Effector memory CD4-positive, alpha-beta T cell (primary cell): Measurements from ENCODE around the gene BOLA3.
A peak's percentile ranks its signal among the peaks of the same experiment; 100 is the strongest.

ENCODE experiments used
- DNase-seq, 3 donors: peaks; one replicate each; pipeline ENCODE4 v3.0.0-alpha.2; 2020
- H3K27ac ChIP-seq: 2 replicates; pipeline ENCODE4 v1.7.0; 2013; ENCODE audit warnings: mild to moderate bottlenecking, low read length, moderate library complexity; ENCODE audit not compliant: insufficient read depth, poor library complexity, severe bottlenecking
- H3K27me3 ChIP-seq: replicated peaks from 2 replicates; pipeline ENCODE4 v1.7.0; 2013; ENCODE audit warnings: mild to moderate bottlenecking, low read length; ENCODE audit not compliant: insufficient read depth, control insufficient read depth, poor library complexity, severe bottlenecking
- H3K36me3 ChIP-seq: 2 replicates; pipeline ENCODE4 v1.7.0; 2013; ENCODE audit warnings: mild to moderate bottlenecking, low read length, moderate library complexity; ENCODE audit not compliant: control insufficient read depth, insufficient read depth
- H3K4me1 ChIP-seq: 2 replicates; pipeline ENCODE4 v1.7.0; 2013; ENCODE audit warnings: low read length, mild to moderate bottlenecking; ENCODE audit not compliant: control insufficient read depth, insufficient read depth, poor library complexity, severe bottlenecking
- H3K4me3 ChIP-seq: 2 replicates; pipeline ENCODE4 v1.7.0; 2013; ENCODE audit warnings: low read length, low read depth, mild to moderate bottlenecking; ENCODE audit not compliant: insufficient read depth, poor library complexity, severe bottlenecking
- H3K9me3 ChIP-seq: 2 replicates; pipeline ENCODE4 v1.7.0; 2013; ENCODE audit warnings: mild to moderate bottlenecking, low read length, moderate library complexity; ENCODE audit not compliant: control insufficient read depth

BOLA3 gene

GRCh38 chr2:74149570-74150319 is 2.0 kb upstream of the BOLA3 start:
- no peaks in the 10 kb centered on the region for H3K27me3 ChIP-seq
- H3K27ac ChIP-seq = no peak overlapping the region
- H3K36me3 ChIP-seq = peaks cover 19% of the 10 kb centered on the region
- peaks cover 10% of the 10 kb centered on the region for H3K4me1 ChIP-seq
- DNase-seq = no peak
- H3K4me3 ChIP-seq = no peak overlapping the region
- no peaks in the 10 kb centered on the region for H3K9me3 ChIP-seq

DNA sequence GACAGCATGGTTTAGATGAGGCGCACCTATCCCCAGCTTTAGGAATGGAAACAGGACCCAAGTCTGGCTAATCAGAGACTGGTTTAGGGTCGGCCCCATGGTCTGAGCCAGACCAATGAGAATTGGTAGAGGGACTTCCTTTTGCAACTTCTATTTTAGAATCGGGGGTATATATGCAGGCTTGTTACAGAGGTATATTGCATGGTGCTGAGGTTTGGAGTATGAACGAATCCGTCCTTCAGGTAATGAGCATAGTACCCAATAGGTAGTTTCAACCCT is 1.5 kb upstream of the BOLA3 start:
- Histone ChIP-seq H3K27me3 (no peaks in the 10 kb centered on the region), H3K9me3 (no peaks in the 10 kb centered on the region), H3K36me3 (peaks cover 16% of the 10 kb centered on the region), H3K4me3 (no peak overlapping the region), H3K27ac (no peak overlapping the region), H3K4me1 (peaks cover 10% of the 10 kb centered on the region)
- DNase-seq = no peak

DNA sequence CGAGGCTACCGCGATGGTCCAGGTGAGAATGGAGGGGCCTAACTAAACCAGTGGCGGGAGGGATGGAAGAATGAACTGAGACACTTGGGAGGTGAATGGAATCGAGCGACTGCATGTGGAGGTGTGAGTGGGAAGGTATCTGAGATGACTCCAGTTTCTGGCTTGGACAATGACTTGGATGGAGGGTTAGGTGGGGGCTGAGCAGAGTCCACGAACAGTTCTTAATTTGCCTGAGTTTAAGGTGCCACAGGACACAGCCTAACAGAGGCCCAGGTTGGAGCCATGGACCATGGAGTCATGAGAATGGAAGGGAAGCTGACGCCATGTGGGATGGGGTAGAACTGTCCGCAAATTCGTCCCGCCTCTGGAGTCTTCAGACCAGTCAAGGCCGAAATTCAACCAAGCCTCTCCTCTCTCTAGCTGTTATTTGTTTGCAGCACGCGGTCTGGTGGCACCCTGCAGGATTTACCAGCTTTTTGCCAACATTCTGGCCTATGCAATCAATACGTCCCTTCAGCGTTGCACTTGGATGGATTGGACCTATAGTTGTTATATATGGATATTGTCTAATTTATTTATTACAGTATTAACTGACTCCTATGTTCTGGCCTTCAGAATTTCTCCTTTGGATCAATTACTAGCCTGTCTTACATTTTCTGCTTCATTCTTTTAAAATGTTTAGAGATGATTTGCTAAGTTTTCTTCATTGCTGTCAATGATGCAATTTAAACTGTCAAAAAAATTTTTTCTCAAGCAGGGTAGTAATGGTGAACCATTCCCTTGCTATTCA is 940 bp upstream of the BOLA3 start:
- Histone ChIP-seq H3K9me3 (no peaks in the 10 kb centered on the region), H3K27me3 (no peaks in the 10 kb centered on the region), H3K27ac (peak overlapping the region; percentile 59), H3K4me3 (peak overlapping the region; percentile 90), H3K36me3 (peaks cover 12% of the 10 kb centered on the region), H3K4me1 (peaks cover 10% of the 10 kb centered on the region)
- DNase-seq = no peak

DNA sequence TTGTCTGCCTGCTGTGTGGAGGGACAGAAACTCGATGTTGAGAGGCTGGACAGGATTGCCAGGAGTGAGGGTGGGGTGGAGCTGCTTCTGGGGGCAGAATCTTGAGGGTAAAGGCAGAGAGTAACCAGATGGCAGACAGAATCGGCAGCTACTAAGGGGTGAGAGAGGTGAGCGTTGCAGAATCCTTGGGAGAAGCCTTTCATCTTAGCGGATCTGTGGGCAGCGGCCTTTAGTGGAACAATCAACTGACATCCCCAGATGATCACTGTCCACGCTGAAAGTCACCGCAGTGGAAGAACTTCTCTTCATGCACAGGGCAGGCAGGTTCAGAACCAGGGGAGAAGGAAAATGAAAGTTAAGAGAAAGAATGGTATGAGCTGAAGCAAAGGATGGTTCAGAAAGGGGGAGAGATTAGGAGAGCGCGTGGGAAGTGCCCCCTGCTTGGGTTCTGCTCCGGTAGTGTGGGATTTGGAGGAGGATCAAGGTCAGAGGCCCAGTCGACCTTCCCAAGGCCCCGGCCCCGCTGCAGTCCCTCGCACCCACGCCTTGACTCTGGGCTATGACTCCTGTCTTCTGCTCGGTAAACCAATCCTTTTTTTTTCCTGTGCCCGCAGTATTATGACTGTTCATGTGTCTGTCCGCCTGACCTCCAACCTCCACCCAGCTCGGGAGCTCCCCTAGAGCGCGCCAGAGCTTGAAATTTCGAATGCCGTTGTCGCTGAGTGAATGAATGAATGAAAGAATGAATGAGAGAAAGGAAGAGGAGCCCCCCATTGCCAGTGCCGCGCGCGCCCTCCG is 584 bp downstream of the BOLA3 start:
- Histone ChIP-seq H3K36me3 (peaks cover 3% of the 10 kb centered on the region), H3K4me3 (peak overlapping the region; percentile 90), H3K27me3 (no peaks in the 10 kb centered on the region), H3K9me3 (no peaks in the 10 kb centered on the region), H3K4me1 (peaks cover 10% of the 10 kb centered on the region), H3K27ac (peak overlapping the region; percentile 59)
- DNase-seq = no peak

DNA sequence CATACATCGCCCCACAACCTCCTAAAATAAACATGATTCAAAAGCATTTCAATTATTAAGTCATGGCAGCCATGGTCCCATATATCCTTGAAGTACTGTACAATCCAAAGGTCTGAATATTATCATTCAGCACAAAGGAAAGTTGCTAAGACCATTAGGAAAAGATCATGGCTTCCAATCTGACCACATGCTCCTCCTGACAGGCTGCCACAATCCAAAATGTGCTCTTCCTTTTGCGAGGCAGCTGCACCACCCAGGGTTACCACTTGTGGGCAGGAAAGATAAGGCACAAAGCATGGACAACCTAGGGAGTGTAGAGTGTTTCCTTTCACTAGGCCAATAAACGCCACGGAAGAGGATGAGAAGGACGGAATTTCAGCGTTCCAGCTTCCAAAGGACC is 5.4 kb downstream of the BOLA3 start:
- no peak overlapping the region for H3K27ac ChIP-seq
- H3K9me3 ChIP-seq = no peaks in the 10 kb centered on the region
- H3K27me3 ChIP-seq = no peaks in the 10 kb centered on the region
- no peak overlapping the region for H3K4me3 ChIP-seq
- peaks cover 10% of the 10 kb centered on the region for H3K4me1 ChIP-seq
- DNase-seq = no peak
- peaks cover 7% of the 10 kb centered on the region for H3K36me3 ChIP-seq

GRCh38 chr2:74138600-74139323 is 8.9 kb downstream of the BOLA3 start:
- DNase-seq = no peak
- Histone ChIP-seq H3K27ac (no peak overlapping the region), H3K4me3 (no peak overlapping the region), H3K4me1 (no peaks in the 10 kb centered on the region), H3K27me3 (no peaks in the 10 kb centered on the region), H3K36me3 (peaks cover 4% of the 10 kb centered on the region), H3K9me3 (no peaks in the 10 kb centered on the region)

- Histone ChIP-seq H3K36me3 (peaks cover 4% of the 10 kb centered on the region), H3K27me3 (no peaks in the 10 kb centered on the region), H3K9me3 (no peaks in the 10 kb centered on the region), H3K27ac (no peak overlapping the region), H3K4me3 (no peak overlapping the region), H3K4me1 (no peaks in the 10 kb centered on the region)
- no peak for DNase-seq
These were observed 9.8 kb downstream of the BOLA3 start for GRCh38 chr2:74137651-74138599.

DNA sequence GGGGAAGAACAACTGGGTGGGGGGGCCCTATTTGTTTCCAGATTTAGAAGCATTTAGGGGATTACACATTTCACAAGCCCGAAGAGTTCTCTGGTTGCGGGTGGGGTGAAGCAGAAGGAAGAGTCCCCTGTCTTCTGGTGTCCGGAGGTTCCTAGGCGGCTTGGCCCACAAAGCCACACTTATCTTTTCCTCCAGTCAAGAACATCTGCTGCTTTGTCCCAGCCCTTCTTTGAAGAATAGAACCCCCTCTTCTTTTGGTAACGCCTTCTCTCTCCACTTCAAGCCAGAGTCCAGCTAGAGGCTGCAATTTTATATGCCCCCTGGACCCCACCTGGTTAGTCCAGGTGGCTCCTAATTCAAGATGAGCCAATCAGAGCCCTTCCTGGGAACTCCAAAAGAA is 15.8 kb downstream of the BOLA3 start:
- DNase-seq = no peak
- no peak overlapping the region for H3K4me3 ChIP-seq
- no peak overlapping the region for H3K27ac ChIP-seq
- H3K9me3 ChIP-seq = no peaks in the 10 kb centered on the region
- H3K4me1 ChIP-seq = no peaks in the 10 kb centered on the region
- H3K36me3 ChIP-seq = no peaks in the 10 kb centered on the region
- no peaks in the 10 kb centered on the region for H3K27me3 ChIP-seq
